Measurements from ENCODE around the gene VEGFB. TPM values are rescaled to one million over a fixed set of nuclear protein-coding genes. Genes with fewer than 3 reads are reported as not detected.

The VEGFB gene
- total RNA-seq, 6 experiments from 2014 or later, result 7.5 to 33.2 (median 16.6) TPM

DNA sequence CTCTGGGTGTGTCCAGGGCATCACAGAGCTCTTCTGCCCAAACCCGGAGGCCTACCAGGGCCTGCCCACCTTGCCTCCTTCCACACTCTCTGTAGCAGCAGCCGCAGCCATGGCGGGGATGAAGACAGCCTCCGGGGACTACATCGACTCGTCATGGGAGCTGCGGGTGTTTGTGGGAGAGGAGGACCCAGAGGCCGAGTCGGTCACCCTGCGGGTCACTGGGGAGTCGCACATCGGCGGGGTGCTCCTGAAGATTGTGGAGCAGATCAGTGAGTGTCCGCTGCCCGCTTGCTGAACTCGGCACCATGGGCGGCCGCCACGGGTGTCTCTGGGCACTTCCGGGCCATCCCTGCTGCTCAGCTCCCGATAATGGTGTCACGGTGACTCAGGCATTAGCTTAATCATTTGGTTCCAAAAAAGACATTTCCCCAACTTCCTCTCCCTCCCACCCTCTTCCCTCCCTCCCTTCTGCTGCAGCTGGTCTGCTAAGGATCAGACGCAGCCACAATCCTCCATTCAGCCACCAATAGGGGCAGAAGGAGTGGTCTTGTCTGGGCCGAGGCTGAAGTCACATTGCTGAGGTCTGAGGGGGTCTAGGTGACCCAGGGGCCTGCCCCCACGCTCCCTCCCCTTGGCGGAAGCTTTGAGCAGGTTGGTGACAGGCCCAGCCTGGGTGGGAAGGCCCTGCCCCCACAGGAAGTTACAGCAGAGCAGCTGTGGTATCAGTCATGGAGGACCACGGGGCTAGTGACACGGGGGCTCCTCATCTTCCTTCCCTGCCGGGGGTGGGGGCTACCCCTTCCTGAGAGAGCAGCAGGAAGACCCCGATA, 26.9 kb upstream of the VEGFB start:
- peak; percentile 71 to 79 (median 76) for DNase-seq
- peak overlapping the region; percentile 68 to 88 (median 85) for H3K27ac ChIP-seq
- peaks cover 12 to 45% (median 15%) of the 10 kb centered on the region in 4 donors for H3K36me3 ChIP-seq
- peak; percentile 46 to 66 (median 56) for ATAC-seq
- 30% methylated on average over 21 of the region's 30 CpGs for WGBS (ENCODE audit: insufficient coverage, low coverage, low lambda C conversion rate, missing lambda C conversion rate)
- intact Hi-C loops (cut with DNase I), result no loop called here
- H3K9me3 ChIP-seq, result no peaks in the 10 kb centered on the region
- H3K4me1 ChIP-seq, result peaks cover 0 to 6% (median 0%) of the 10 kb centered on the region in 4 donors
- H3K4me3 ChIP-seq, result peak overlapping the region; percentile 25 to 48 (median 37)
- H3K27me3 ChIP-seq, result no peaks in the 10 kb centered on the region
- TF ChIP-seq POLR2A (IDR thresholded peaks at IDR 0.05), result peak; percentile 42
- TF ChIP-seq, protein P1, sequence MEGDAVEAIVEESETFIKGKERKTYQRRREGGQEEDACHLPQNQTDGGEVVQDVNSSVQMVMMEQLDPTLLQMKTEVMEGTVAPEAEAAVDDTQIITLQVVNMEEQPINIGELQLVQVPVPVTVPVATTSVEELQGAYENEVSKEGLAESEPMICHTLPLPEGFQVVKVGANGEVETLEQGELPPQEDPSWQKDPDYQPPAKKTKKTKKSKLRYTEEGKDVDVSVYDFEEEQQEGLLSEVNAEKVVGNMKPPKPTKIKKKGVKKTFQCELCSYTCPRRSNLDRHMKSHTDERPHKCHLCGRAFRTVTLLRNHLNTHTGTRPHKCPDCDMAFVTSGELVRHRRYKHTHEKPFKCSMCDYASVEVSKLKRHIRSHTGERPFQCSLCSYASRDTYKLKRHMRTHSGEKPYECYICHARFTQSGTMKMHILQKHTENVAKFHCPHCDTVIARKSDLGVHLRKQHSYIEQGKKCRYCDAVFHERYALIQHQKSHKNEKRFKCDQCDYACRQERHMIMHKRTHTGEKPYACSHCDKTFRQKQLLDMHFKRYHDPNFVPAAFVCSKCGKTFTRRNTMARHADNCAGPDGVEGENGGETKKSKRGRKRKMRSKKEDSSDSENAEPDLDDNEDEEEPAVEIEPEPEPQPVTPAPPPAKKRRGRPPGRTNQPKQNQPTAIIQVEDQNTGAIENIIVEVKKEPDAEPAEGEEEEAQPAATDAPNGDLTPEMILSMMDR (IDR thresholded peaks at IDR 0.05), result no peak

DNA sequence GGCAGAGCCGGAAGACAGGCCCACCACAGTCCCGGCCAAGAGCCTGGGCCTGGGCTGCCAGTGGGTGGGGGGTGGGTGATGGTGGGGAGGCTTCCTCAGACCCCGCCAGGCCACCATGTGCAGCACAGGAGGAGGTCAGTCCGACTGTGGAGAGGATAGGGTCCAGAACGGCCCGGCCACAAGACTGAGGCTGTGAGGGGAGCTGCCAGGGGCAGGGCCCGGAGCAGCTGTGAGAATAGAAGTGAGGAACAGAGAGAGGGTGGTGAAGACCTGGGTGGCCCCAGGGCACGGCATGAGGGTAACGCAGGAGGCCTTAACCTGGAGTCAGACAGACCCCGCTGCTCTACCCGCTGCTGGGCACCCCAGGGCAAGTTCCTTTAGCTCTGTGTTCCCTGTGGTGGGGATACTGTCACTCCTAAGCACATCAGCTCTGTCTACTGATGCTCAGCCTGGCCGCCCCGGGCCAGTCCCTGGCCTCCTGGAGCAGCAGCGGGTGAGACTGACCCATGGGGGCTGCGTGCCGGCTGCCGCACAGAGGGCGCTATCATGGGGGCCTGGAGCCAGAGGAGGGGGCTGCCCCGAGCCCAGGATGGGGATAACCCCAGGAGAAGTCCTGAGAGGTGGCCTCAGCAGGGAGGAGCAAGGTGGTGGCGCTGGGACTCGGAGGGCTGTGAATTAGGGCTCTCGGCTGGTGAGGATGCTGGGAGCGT, 26.1 kb upstream of the VEGFB start:
- peak in 1 of 4 donors; percentile 3 for ATAC-seq
- TF ChIP-seq, protein P1 (IDR thresholded peaks at IDR 0.05), result no peak
- no peak for TF ChIP-seq POLR2A (IDR thresholded peaks at IDR 0.05)
- Histone ChIP-seq H3K36me3 (peaks cover 6 to 38% (median 9%) of the 10 kb centered on the region in 4 donors), H3K4me1 (peaks cover 0 to 6% (median 0%) of the 10 kb centered on the region in 4 donors), H3K27me3 (no peaks in the 10 kb centered on the region), H3K4me3 (peak overlapping the region; percentile 25 to 48 (median 37)), H3K27ac (peak overlapping the region; percentile 68 to 88 (median 85)), H3K9me3 (no peaks in the 10 kb centered on the region)
- intact Hi-C loops (cut with DNase I), result no loop called here
- WGBS (ENCODE audit: insufficient coverage, low coverage, low lambda C conversion rate, missing lambda C conversion rate), result 66% methylated on average over 8 of the region's 23 CpGs
- peak in 2 of 3 donors; percentile 31 to 52 for DNase-seq

- no peaks in the 10 kb centered on the region for H3K27me3 ChIP-seq
- H3K27ac ChIP-seq, result peak overlapping the region; percentile 68 to 88 (median 85)
- H3K4me3 ChIP-seq, result no peak overlapping the region
- WGBS (ENCODE audit: insufficient coverage, low coverage, low lambda C conversion rate, missing lambda C conversion rate), result 83% methylated on average over 11 of the region's 18 CpGs
- DNase-seq (no peak), ATAC-seq (no peak)
- intact Hi-C loops (cut with DNase I), result no loop called here
- peaks cover 0 to 30% (median 2%) of the 10 kb centered on the region in 4 donors for H3K36me3 ChIP-seq
- no peaks in the 10 kb centered on the region for H3K9me3 ChIP-seq
- TF ChIP-seq, protein P1 (IDR thresholded peaks at IDR 0.05), result no peak
- no peak for TF ChIP-seq POLR2A (IDR thresholded peaks at IDR 0.05)
- peaks cover 0 to 6% (median 0%) of the 10 kb centered on the region in 4 donors for H3K4me1 ChIP-seq
These were observed 25.4 kb upstream of the VEGFB start for GRCh38 chr11:64208796-64209562.

- peaks cover 0 to 6% (median 0%) of the 10 kb centered on the region in 4 donors for H3K4me1 ChIP-seq
- TF ChIP-seq, protein P1 (IDR thresholded peaks at IDR 0.05), result no peak
- no peak for TF ChIP-seq POLR2A (IDR thresholded peaks at IDR 0.05)
- H3K27me3 ChIP-seq, result no peaks in the 10 kb centered on the region
- no peak for ATAC-seq
- H3K9me3 ChIP-seq, result no peaks in the 10 kb centered on the region
- peaks cover 0 to 25% (median 0%) of the 10 kb centered on the region in 4 donors for H3K36me3 ChIP-seq
- H3K4me3 ChIP-seq, result no peak overlapping the region
- WGBS (ENCODE audit: insufficient coverage, low coverage, low lambda C conversion rate, missing lambda C conversion rate), result no CpG with 5 or more reads among the region's 8 CpGs
- no peak for DNase-seq
- no peak overlapping the region for H3K27ac ChIP-seq
- intact Hi-C loops (cut with DNase I), result no loop called here
These were observed 24.9 kb upstream of the VEGFB start for GRCh38 chr11:64209563-64209843.
